NCI-H2227 (cell line): ENCODE data around the gene SORCS2.
A peak's percentile ranks its signal among the peaks of the same experiment; 100 is the strongest.

Source experiments
- DNase-seq: peaks from one replicate; lab custom pipeline; 2025; ENCODE audit not compliant: unreplicated experiment; lab: John Stamatoyannopoulos, UW

The SORCS2 gene

GRCh38 chr4:7285244-7286094 lies 93.1 kb downstream of the SORCS2 start:
- no peak for DNase-seq

- DNase-seq = no peak
Observed at GRCh38 chr4:7286170-7286569, 93.8 kb downstream of the SORCS2 start.

- DNase-seq = no peak
Observed at GRCh38 chr4:7286798-7287197, 94.5 kb downstream of the SORCS2 start.

- no peak for DNase-seq
Observed at GRCh38 chr4:7287274-7287917, 95.1 kb downstream of the SORCS2 start.

- DNase-seq = no peak
Observed at GRCh38 chr4:7287918-7288280, 95.6 kb downstream of the SORCS2 start.

- DNase-seq = no peak
Observed at GRCh38 chr4:7288751-7289523, 96.6 kb downstream of the SORCS2 start.

- DNase-seq = no peak
Observed at GRCh38 chr4:7289589-7289988, 97.3 kb downstream of the SORCS2 start.

GRCh38 chr4:7291372-7292114 lies 99.2 kb downstream of the SORCS2 start:
- DNase-seq = no peak

GRCh38 chr4:7293703-7294102 lies 101.4 kb downstream of the SORCS2 start:
- DNase-seq = no peak

- DNase-seq = no peak
Observed at GRCh38 chr4:7294176-7294756, 101.9 kb downstream of the SORCS2 start.

- no peak for DNase-seq
Observed at GRCh38 chr4:7295197-7295910, 103.0 kb downstream of the SORCS2 start.

GRCh38 chr4:7295911-7296660 lies 103.7 kb downstream of the SORCS2 start:
- DNase-seq = no peak

GRCh38 chr4:7296661-7297335 lies 104.5 kb downstream of the SORCS2 start:
- DNase-seq = no peak

GRCh38 chr4:7297374-7297773 lies 105.0 kb downstream of the SORCS2 start:
- no peak for DNase-seq

GRCh38 chr4:7297881-7298280 lies 105.5 kb downstream of the SORCS2 start:
- no peak for DNase-seq

GRCh38 chr4:7298619-7299009 lies 106.3 kb downstream of the SORCS2 start:
- DNase-seq = peak; percentile 2

- DNase-seq = no peak
Observed at GRCh38 chr4:7299010-7299907, 106.9 kb downstream of the SORCS2 start.
